OCI-LY3 (cell line): Measurements from ENCODE around the gene HTRA1.

ENCODE experiments used
- H2AFZ ChIP-seq: fragments of 200-600, 300-600 bp; shearing (Covaris generic); 2 replicates; pipeline ENCODE4 v1.6.0; 2014; ENCODE audit warnings: antibody characterized with exemption, low read depth, low read length
- H3K27ac ChIP-seq: fragments of 200-600, 300-600 bp; sonication (generic); 2 replicates; pipeline ENCODE4 v1.5.1; 2014; ENCODE audit warnings: mild to moderate bottlenecking, low read length, moderate library complexity, mixed read lengths
- H3K27me3 ChIP-seq: fragments of 200-600, 300-600 bp; sonication (generic); 2 replicates; pipeline ENCODE4 v1.6.1; 2014; ENCODE audit warnings: low read depth, low read length, mixed read lengths
- H3K36me3 ChIP-seq: fragments of 200-600, 300-600 bp; sonication (generic); replicated peaks from 2 replicates; pipeline ENCODE3; 2014; ENCODE audit warnings: low read depth, low read length, mixed read lengths
- H3K4me1 ChIP-seq: fragments of 300-600, 200-600 bp; sonication (generic); 2 replicates; pipeline ENCODE4 v1.6.1; 2014; ENCODE audit warnings: low read length, mixed read lengths
- H3K4me2 ChIP-seq: fragments of 200-600, 300-600 bp; sonication (generic); 2 replicates; pipeline ENCODE4 v1.6.1; 2014; ENCODE audit warnings: low read length, mixed read lengths
- H3K4me3 ChIP-seq: fragments of 300-600, 200-600 bp; sonication (generic); 2 replicates; pipeline ENCODE4 v1.5.1; 2014; ENCODE audit warnings: antibody characterized with exemption, mild to moderate bottlenecking, low read length, moderate library complexity
- H3K79me2 ChIP-seq: fragments of 300-600, 200-600 bp; shearing (Covaris generic); 2 replicates; pipeline ENCODE4 v1.6.1; 2014; ENCODE audit warnings: mild to moderate bottlenecking, low read length, mixed read lengths
- H3K9ac ChIP-seq: fragments of 300-600, 200-600 bp; shearing (Covaris generic); 2 replicates; pipeline ENCODE4 v1.6.0; 2014; ENCODE audit warnings: mild to moderate bottlenecking, low read length, moderate library complexity
- H3K9me3 ChIP-seq: fragments of 200-600, 300-600 bp; shearing (Covaris generic); 2 replicates; pipeline ENCODE4 v1.6.1; 2014; ENCODE audit warnings: low read length, mixed read lengths; ENCODE audit not compliant: insufficient read depth
- H4K20me1 ChIP-seq: fragments of 200-600, 300-600 bp; sonication (generic); 2 replicates; pipeline ENCODE4 v1.6.1; 2016; ENCODE audit warnings: low read length, mixed read lengths; ENCODE audit not compliant: insufficient read depth
- CTCF ChIP-seq: fragments of 200-600, 300-600 bp; sonication (generic); IDR thresholded peaks from 2 replicates; pipeline ENCODE4 v1.5.1; 2014; ENCODE audit warnings: antibody characterized with exemption, low read length, low read depth
- EZH2phosphoT487 ChIP-seq: fragments of 200-600 bp; shearing (Covaris generic); IDR thresholded peaks from 2 replicates; pipeline ENCODE4 v1.6.1; 2018; ENCODE audit warnings: antibody characterized with exemption, mixed run types, low read depth

The HTRA1 gene

DNA sequence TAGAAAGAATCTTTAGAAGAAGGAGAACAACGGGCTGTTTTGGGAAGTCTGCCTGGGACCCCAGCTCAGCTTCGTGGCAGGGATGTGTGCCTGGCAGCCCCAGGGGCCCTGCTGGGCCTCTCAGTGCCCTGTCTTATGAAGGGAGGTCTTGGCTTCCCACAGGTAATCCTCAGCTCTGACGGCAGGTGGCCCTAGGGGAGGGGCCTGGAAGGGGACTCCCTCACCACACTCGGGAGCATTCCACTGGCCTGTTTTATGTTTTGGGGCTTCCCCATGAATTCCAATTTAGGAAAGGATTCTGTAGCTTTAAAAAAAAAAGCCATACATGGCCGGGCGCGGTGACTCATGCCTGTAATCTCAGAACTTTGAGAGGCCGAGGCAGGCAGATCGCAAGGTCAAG, 96.2 kb downstream of the HTRA1 start:
- Histone ChIP-seq H3K4me2 (no peak overlapping the region), H3K4me3 (no peak overlapping the region), H2AFZ (no peak overlapping the region), H3K79me2 (no peaks in the 10 kb centered on the region), H3K27me3 (peaks cover 7% of the 10 kb centered on the region; the same call in 1 of the 2 replicates), H3K36me3 (no peaks in the 10 kb centered on the region), H3K4me1 (no peaks in the 10 kb centered on the region), H3K9me3 (no peaks in the 10 kb centered on the region), H4K20me1 (no peaks in the 10 kb centered on the region), H3K9ac (no peak overlapping the region), H3K27ac (no peak overlapping the region)
- no peak for TF ChIP-seq CTCF
- TF ChIP-seq EZH2phosphoT487, result no peak

DNA sequence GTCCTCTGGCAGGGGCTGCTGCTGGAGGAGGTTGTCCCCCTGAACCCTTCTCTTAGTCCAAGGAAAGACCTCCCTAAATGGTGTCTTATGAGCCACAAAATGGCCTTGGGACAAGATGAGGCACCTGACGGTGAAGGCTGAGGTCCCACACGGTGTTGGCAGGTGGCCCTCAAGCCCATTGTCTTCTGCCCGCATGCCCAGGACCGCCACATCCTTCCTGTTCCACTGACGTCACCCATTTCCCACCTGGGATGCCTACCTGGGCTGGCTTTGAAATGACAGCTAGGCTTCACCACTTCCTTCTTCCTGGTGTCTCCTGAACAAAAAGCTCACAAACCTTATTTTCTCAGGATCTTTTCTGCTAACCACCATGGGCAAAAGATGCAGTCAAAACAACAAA, 97.1 kb downstream of the HTRA1 start:
- Histone ChIP-seq H3K36me3 (no peaks in the 10 kb centered on the region), H3K27me3 (peaks cover 10% of the 10 kb centered on the region; the same call in 1 of the 2 replicates), H3K4me2 (no peak overlapping the region), H3K79me2 (no peaks in the 10 kb centered on the region), H3K4me3 (no peak overlapping the region), H3K9ac (no peak overlapping the region), H3K4me1 (no peaks in the 10 kb centered on the region), H3K27ac (no peak overlapping the region), H3K9me3 (no peaks in the 10 kb centered on the region), H2AFZ (no peak overlapping the region), H4K20me1 (no peaks in the 10 kb centered on the region)
- TF ChIP-seq EZH2phosphoT487 (no peak), CTCF (no peak)

DNA sequence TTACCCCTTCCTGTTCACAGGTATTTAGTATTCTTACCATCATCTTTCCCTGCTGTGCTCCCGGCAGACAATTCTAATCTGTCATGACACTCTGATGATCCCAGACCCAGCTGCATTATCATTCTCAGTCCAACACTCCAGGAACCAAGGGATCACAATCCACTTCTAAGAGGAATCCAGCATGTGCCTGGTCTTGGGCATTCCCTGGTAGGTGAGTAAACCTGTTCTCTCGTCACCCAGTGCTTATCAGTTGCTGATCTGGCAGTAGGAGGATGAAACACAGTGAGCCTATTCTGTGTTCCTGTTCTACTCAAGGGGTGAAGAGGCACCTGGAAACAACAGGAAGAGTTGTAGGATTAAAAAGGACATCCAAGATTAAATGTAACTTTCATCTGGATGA, 97.9 kb downstream of the HTRA1 start:
- Histone ChIP-seq H3K79me2 (no peaks in the 10 kb centered on the region), H2AFZ (no peak overlapping the region), H3K27ac (no peak overlapping the region), H3K27me3 (peaks cover 10% of the 10 kb centered on the region; the same call in 1 of the 2 replicates), H3K4me2 (no peak overlapping the region), H3K4me1 (no peaks in the 10 kb centered on the region), H3K9me3 (no peaks in the 10 kb centered on the region), H3K9ac (no peak overlapping the region), H3K36me3 (no peaks in the 10 kb centered on the region), H3K4me3 (no peak overlapping the region), H4K20me1 (no peaks in the 10 kb centered on the region)
- TF ChIP-seq CTCF, result no peak
- no peak for TF ChIP-seq EZH2phosphoT487

DNA sequence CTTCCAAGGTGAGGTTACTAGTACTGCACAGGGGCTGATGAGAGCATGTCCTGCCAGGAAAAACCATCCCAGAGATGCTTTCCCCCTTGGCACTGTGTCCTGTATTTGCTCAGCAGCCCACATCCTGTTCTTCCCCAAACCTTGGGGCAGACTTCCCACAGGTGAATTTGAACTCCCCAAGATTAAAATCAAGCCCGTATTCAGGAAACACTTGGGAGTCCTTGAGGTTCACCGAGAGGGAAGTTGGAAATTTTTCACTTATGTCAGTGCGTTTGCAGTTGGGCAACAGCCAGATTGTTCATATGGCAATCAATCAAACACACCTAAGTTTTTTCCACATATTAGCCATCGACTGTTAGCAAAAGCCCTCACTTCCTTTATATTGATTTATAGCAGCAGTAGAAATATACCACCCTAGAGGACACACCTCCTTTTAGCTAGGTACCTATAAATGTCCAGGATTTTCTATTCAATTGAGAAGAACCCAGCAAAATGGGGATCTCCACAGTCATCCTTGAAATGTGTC, 99.0 kb downstream of the HTRA1 start, which contains the start of gene DMBT1:
Gene DMBT1 (plus strand): TSS at position 476 of the 526 bp plus-strand sequence. CDS start 17 bp downstream, at position 493.
- Histone ChIP-seq H3K4me3 (no peak within 1 kb of the TSS), H3K9ac (no peak within 1 kb of the TSS), H3K4me2 (no peak within 1 kb of the TSS), H3K9me3 (no peaks in the 10 kb centered on the region), H4K20me1 (no peaks in the 10 kb centered on the region), H3K36me3 (no peaks in the 10 kb centered on the region), H3K79me2 (no peaks in the 10 kb centered on the region), H3K27ac (no peak within 1 kb of the TSS), H3K4me1 (no peaks in the 10 kb centered on the region), H2AFZ (no peak within 1 kb of the TSS), H3K27me3 (peaks cover 16% of the 10 kb centered on the region)
- no peak for TF ChIP-seq CTCF
- TF ChIP-seq EZH2phosphoT487, result no peak
